Peyer's patch (tissue), 4 donors: ENCODE results near the gene ITGAD. TPM values are rescaled to one million over a fixed set of nuclear protein-coding genes. Genes with fewer than 3 reads are reported as not detected.

ENCODE experiments used
- DNase-seq, 3 donors: peaks; one replicate each; pipeline ENCODE4 v3.0.0-alpha.2; 2017 to 2019
- H3K27ac ChIP-seq, 4 donors: fragments of 200-600 bp; sonication (generic); one replicate each; pipeline ENCODE4 v1.5.1; 2016 to 2019
- H3K27me3 ChIP-seq, 2 donors: fragments of 200-600 bp; sonication (generic); one replicate each; pipeline ENCODE4 v1.5.1; 2019
- H3K36me3 ChIP-seq, 3 donors: fragments of 200-600 bp; sonication (generic); one replicate each; pipeline ENCODE4 v1.5.1; 2016 to 2019
- H3K4me1 ChIP-seq, 4 donors: fragments of 200-600 bp; sonication (generic); one replicate each; pipeline ENCODE4 v1.5.1; 2016 to 2019
- H3K4me3 ChIP-seq, 4 donors: fragments of 200-600 bp; sonication (generic); 1 replicate in 3 of 4; 2 replicates in 1 of 4; pipeline ENCODE4 v1.5.1; 2016 to 2019; ENCODE audit warnings: mild to moderate bottlenecking in 1 of 4
- H3K9me3 ChIP-seq, 4 donors: fragments of 200-600 bp; sonication (generic); one replicate each; pipeline ENCODE4 v1.5.1; 2016 to 2019; ENCODE audit warnings: mild to moderate bottlenecking in 1 of 4
- CTCF ChIP-seq, 6 experiments: fragments of 450-650 bp in 4 of 6; fragments of 200-600 bp in 2 of 6; sonication (generic) in 1 of 6; IDR thresholded peaks; one replicate each; pipeline ENCODE4 v1.5.1; 2017 to 2019; ENCODE audit warnings: antibody characterized with exemption in 6 of 6, mild to moderate bottlenecking in 3 of 6, moderate library complexity in 1 of 6
- POLR2A ChIP-seq, 2 donors: fragments of 450-650 bp; IDR thresholded peaks; one replicate each; pipeline ENCODE4 v1.5.1; 2017; ENCODE audit warnings: antibody characterized with exemption in 2 of 2, mild to moderate bottlenecking in 2 of 2, moderate library complexity in 2 of 2
- total RNA-seq, 4 donors: library from RNA; depleted of rRNA; stranded (reverse); fragments of >200 nt; gene quantifications; one replicate each; pipeline ENCODE4 v1.1.0, GENCODE V29; 2016

Gene ITGAD
- total RNA-seq, result under 1 TPM in 1 of 4 donors, not detected in 3; 0.83 TPM

- no peak for DNase-seq
- Histone ChIP-seq H3K27me3 (no peaks in the 10 kb centered on the region), H3K36me3 (no peaks in the 10 kb centered on the region), H3K27ac (no peak within 1 kb of the TSS), H3K4me1 (no peaks in the 10 kb centered on the region), H3K9me3 (no peaks in the 10 kb centered on the region), H3K4me3 (no peak within 1 kb of the TSS)
- TF ChIP-seq CTCF (IDR thresholded peaks at IDR 0.05) (no peak), POLR2A (IDR thresholded peaks at IDR 0.05) (no peak)
Measured at GRCh38 chr16:31393056-31393455, at the start of gene ITGAD. Gene ITGAD, plus strand, starts transcription at chr16:31393335. Its CDS starts 26 bp downstream, at chr16:31393361.

- Histone ChIP-seq H3K4me1 (peaks cover 0 to 5% (median 0%) of the 10 kb centered on the region in 4 donors), H3K4me3 (no peak overlapping the region), H3K27me3 (no peaks in the 10 kb centered on the region), H3K27ac (no peak overlapping the region), H3K36me3 (no peaks in the 10 kb centered on the region), H3K9me3 (no peaks in the 10 kb centered on the region)
- TF ChIP-seq POLR2A (IDR thresholded peaks at IDR 0.05) (no peak), CTCF (IDR thresholded peaks at IDR 0.05) (no peak)
- peak in 1 of 3 donors; percentile 46 for DNase-seq
Measured at GRCh38 chr16:31344712-31345111, 48.4 kb upstream of the ITGAD start.

- no peak overlapping the region for H3K4me3 ChIP-seq
- no peaks in the 10 kb centered on the region for H3K9me3 ChIP-seq
- H3K36me3 ChIP-seq, result no peaks in the 10 kb centered on the region
- no peaks in the 10 kb centered on the region for H3K27me3 ChIP-seq
- H3K27ac ChIP-seq, result no peak overlapping the region
- peaks cover 0 to 6% (median 3%) of the 10 kb centered on the region in 4 donors for H3K4me1 ChIP-seq
- DNase-seq, result peak in 1 of 3 donors; percentile 26
- TF ChIP-seq CTCF (IDR thresholded peaks at IDR 0.05) (no peak), POLR2A (IDR thresholded peaks at IDR 0.05) (no peak)
Measured at GRCh38 chr16:31347445-31347844, 45.7 kb upstream of the ITGAD start.

- H3K36me3 ChIP-seq, result no peaks in the 10 kb centered on the region
- H3K27me3 ChIP-seq, result no peaks in the 10 kb centered on the region
- no peaks in the 10 kb centered on the region for H3K9me3 ChIP-seq
- no peak overlapping the region for H3K4me3 ChIP-seq
- peaks cover 0 to 6% (median 3%) of the 10 kb centered on the region in 4 donors for H3K4me1 ChIP-seq
- H3K27ac ChIP-seq, result peak overlapping the region in 1 of 4 donors; percentile 25
- no peak for TF ChIP-seq POLR2A (IDR thresholded peaks at IDR 0.05)
- TF ChIP-seq CTCF (IDR thresholded peaks at IDR 0.05), result no peak
- no peak for DNase-seq
Measured at GRCh38 chr16:31348579-31348978, 44.6 kb upstream of the ITGAD start.

GRCh38 chr16:31350275-31351005 is 42.7 kb upstream of the ITGAD start:
- no peak for DNase-seq
- TF ChIP-seq POLR2A (IDR thresholded peaks at IDR 0.05) (no peak), CTCF (IDR thresholded peaks at IDR 0.05) (no peak)
- Histone ChIP-seq H3K36me3 (no peaks in the 10 kb centered on the region), H3K4me3 (no peak overlapping the region), H3K4me1 (peaks cover 0 to 14% (median 4%) of the 10 kb centered on the region in 4 donors), H3K27me3 (no peaks in the 10 kb centered on the region), H3K27ac (no peak overlapping the region), H3K9me3 (no peaks in the 10 kb centered on the region)
